Spleen (tissue), 11 donors: ENCODE results near the gene DAB1. TPM values are rescaled to one million over a fixed set of nuclear protein-coding genes. Genes with fewer than 3 reads are reported as not detected.

Experiments used
- DNase-seq: peaks from one replicate; pipeline ENCODE4 v3.0.0-alpha.2; 2020
- H3K27ac ChIP-seq, 8 donors: fragments of 200-600 bp; sonication (generic) in 7 of 8; 1 replicate in 4 of 8; 2 replicates in 4 of 8; pipeline versions ENCODE4 v1.5.0 to v1.8.0; 2016 to 2021; ENCODE audit warnings: inconsistent platforms in 4 of 8, mild to moderate bottlenecking in 4 of 8, moderate library complexity in 1 of 8
- H3K27me3 ChIP-seq, 7 donors: fragments of 200-600 bp; sonication (generic) in 6 of 7; replicated peaks in 1 of 7; 1 replicate in 4 of 7; 2 replicates in 3 of 7; pipeline versions ENCODE4 v1.5.0 to v1.8.0; 2016 to 2021; ENCODE audit warnings: inconsistent platforms in 3 of 7, mild to moderate bottlenecking in 1 of 7
- H3K36me3 ChIP-seq, 6 donors: fragments of 200-600 bp; sonication (generic) in 5 of 6; 1 replicate in 4 of 6; 2 replicates in 2 of 6; pipeline versions ENCODE4 v1.5.0 to v1.8.0; 2016 to 2021; ENCODE audit warnings: inconsistent platforms in 2 of 6
- H3K4me1 ChIP-seq, 6 donors: fragments of 200-600 bp; sonication (generic) in 5 of 6; 1 replicate in 3 of 6; 2 replicates in 3 of 6; pipeline versions ENCODE4 v1.5.0 to v1.8.0; 2016 to 2021; ENCODE audit warnings: inconsistent platforms in 3 of 6
- H3K4me3 ChIP-seq, 8 donors: fragments of 200-600 bp; sonication (generic) in 7 of 8; 1 replicate in 4 of 8; 2 replicates in 4 of 8; pipeline versions ENCODE4 v1.5.0 to v1.8.0; 2016 to 2021; ENCODE audit warnings: inconsistent platforms in 4 of 8, mild to moderate bottlenecking in 4 of 8, moderate library complexity in 2 of 8
- H3K9me3 ChIP-seq, 8 donors: fragments of 200-600 bp; sonication (generic) in 7 of 8; 1 replicate in 4 of 8; 2 replicates in 4 of 8; pipeline versions ENCODE4 v1.5.0 to v1.8.0; 2016 to 2021; ENCODE audit warnings: inconsistent platforms in 4 of 8
- POLR2A ChIP-seq, 3 donors: fragments of 450-650 bp; IDR thresholded peaks; one replicate each; pipeline ENCODE4 v1.5.1; 2017; ENCODE audit warnings: antibody characterized with exemption in 3 of 3, mild to moderate bottlenecking in 1 of 3
- POLR2AphosphoS5 ChIP-seq, 3 donors: sonication (generic); formaldehyde crosslinking; IDR thresholded peaks; one replicate each; pipeline ENCODE4 v1.5.1; 2017; ENCODE audit warnings: antibody characterized with exemption in 3 of 3
- WGBS, 5 donors: extraction: QIAGEN DNeasy Blood & Tissue Kit in 3 of 5; methylation state at CpG; one replicate each; pipeline versions ENCODE4 v1.1.5 to v1.1.7; 2013 to 2018; 5-methylcytosine and 5-hydroxymethylcytosine counted together
- intact Hi-C: fragments of 100-400 bp; cut with DNase I; formaldehyde crosslinking; loops from one replicate; pipeline ENCODE4 v1.15.0; 2023; ENCODE audit warnings: low total_unique reads
- polyA plus RNA-seq, 3 donors: library from polyadenylated mRNA; stranded (reverse); fragments of 200-250 nt; gene quantifications; one replicate each; pipeline ENCODE4 v1.2.1, GENCODE V29; 2013
- total RNA-seq, 7 donors: library from RNA; depleted of rRNA in 3 of 7; stranded (reverse); fragments of >200 nt in 3 of 7; fragmentation: NEBNext Ultra II Directional in 4 of 7; extraction: Animal tissue kit (Norgen Biotek cat#: 25700) in 4 of 7; gene quantifications; one replicate each; pipeline versions ENCODE4 v1.1.0 to v1.2.1, GENCODE V29; 2016 to 2021
- TF ChIP-seq, protein P1 (sequence below), 11 experiments: fragments of 200-600 bp in 7 of 11; fragments of 450-650 bp in 4 of 11; sonication (generic) in 4 of 11; IDR thresholded peaks in 8 of 11; conservative IDR thresholded peaks in 3 of 11; 1 replicate in 7 of 11; 2 replicates in 4 of 11; pipeline versions ENCODE4 v1.4.0 to v1.8.0; 2016 to 2021; ENCODE audit warnings: antibody characterized with exemption in 11 of 11, inconsistent platforms in 4 of 11, mild to moderate bottlenecking in 1 of 11
- donor health status: healthy with polysubstance abuse.
- donor health status: DM: no; HTN: no; CAD: no; lungs with moderate emphysema.
- donor health status: DM: no; HTN: no; CAD: no.
- donor health status: Bipolar disorder and iron deficiency.
- donor health status: healthy.
- donor health status: DM: no; HTN: no; CAD: no.
- donor health status: DM: yes; HTN: yes; CAD: no.

The DAB1 gene
- total and polyA plus RNA-seq, 10 donors, result 0.03 to 0.70 (median 0.26) TPM; not detected in 1

GRCh38 chr1:56983484-56983883 is 440.4 kb downstream of the DAB1 start:
- Histone ChIP-seq H3K27ac (no peak overlapping the region), H3K9me3 (no peaks in the 10 kb centered on the region), H3K36me3 (no peaks in the 10 kb centered on the region), H3K4me1 (no peaks in the 10 kb centered on the region), H3K4me3 (no peak overlapping the region), H3K27me3 (no peaks in the 10 kb centered on the region)
- intact Hi-C loops, result no loop called here
- WGBS, 5 donors, result 63 to 79% (median 76%) methylated on average over 5 to 6 of the region's 6 CpGs
- no peak for TF ChIP-seq POLR2A (IDR thresholded peaks at IDR 0.05)
- TF ChIP-seq, protein P1, sequence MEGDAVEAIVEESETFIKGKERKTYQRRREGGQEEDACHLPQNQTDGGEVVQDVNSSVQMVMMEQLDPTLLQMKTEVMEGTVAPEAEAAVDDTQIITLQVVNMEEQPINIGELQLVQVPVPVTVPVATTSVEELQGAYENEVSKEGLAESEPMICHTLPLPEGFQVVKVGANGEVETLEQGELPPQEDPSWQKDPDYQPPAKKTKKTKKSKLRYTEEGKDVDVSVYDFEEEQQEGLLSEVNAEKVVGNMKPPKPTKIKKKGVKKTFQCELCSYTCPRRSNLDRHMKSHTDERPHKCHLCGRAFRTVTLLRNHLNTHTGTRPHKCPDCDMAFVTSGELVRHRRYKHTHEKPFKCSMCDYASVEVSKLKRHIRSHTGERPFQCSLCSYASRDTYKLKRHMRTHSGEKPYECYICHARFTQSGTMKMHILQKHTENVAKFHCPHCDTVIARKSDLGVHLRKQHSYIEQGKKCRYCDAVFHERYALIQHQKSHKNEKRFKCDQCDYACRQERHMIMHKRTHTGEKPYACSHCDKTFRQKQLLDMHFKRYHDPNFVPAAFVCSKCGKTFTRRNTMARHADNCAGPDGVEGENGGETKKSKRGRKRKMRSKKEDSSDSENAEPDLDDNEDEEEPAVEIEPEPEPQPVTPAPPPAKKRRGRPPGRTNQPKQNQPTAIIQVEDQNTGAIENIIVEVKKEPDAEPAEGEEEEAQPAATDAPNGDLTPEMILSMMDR (IDR thresholded peaks at IDR 0.05 in 8 of 11, conservative IDR thresholded peaks at IDR 0.05 in 3 of 11), result no peak
- no peak for TF ChIP-seq POLR2AphosphoS5 (IDR thresholded peaks at IDR 0.05)
- DNase-seq, result no peak

- peaks cover 0 to 7% (median 0%) of the 10 kb centered on the region in 7 donors for H3K27me3 ChIP-seq
- no peaks in the 10 kb centered on the region for H3K9me3 ChIP-seq
- intact Hi-C loops, result no loop called here
- H3K36me3 ChIP-seq, result no peaks in the 10 kb centered on the region
- DNase-seq, result no peak
- TF ChIP-seq, protein P1 (IDR thresholded peaks at IDR 0.05 in 8 of 11, conservative IDR thresholded peaks at IDR 0.05 in 3 of 11), result no peak
- TF ChIP-seq POLR2A (IDR thresholded peaks at IDR 0.05), result no peak
- TF ChIP-seq POLR2AphosphoS5 (IDR thresholded peaks at IDR 0.05), result no peak
- no peaks in the 10 kb centered on the region for H3K4me1 ChIP-seq
- H3K4me3 ChIP-seq, result no peak overlapping the region
- H3K27ac ChIP-seq, result no peak overlapping the region
- 37 to 52% (median 42%) methylated on average over 4 of the region's 4 CpGs for WGBS, 5 donors
These were observed 443.7 kb downstream of the DAB1 start for GRCh38 chr1:56979986-56980755.

DNA sequence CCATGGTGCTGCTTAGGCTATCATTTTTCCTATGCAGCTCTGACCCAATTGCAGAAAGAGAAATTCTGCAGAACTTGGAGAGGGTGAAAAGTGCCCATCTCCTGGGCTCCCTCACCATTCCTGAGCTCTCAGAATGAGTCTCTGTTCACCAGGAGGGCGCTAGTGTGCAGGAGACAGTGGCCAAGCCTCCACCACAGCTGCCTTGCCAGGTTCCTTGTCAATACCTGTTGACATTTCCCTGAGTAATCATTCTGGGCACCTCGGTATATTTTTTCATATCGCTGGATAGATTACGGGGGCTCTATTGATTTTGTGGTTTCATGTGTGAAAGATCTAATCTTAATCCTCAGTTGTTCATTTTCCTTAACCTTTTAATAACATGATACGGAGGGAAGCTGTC is 445.0 kb downstream of the DAB1 start:
- WGBS, 5 donors, result 82 to 89% (median 87%) methylated on average over 5 of the region's 5 CpGs
- Histone ChIP-seq H3K27me3 (peaks cover 0 to 7% (median 0%) of the 10 kb centered on the region in 7 donors), H3K9me3 (no peaks in the 10 kb centered on the region), H3K36me3 (no peaks in the 10 kb centered on the region), H3K4me1 (no peaks in the 10 kb centered on the region), H3K4me3 (no peak overlapping the region), H3K27ac (no peak overlapping the region)
- no peak for TF ChIP-seq POLR2AphosphoS5 (IDR thresholded peaks at IDR 0.05)
- TF ChIP-seq, protein P1 (IDR thresholded peaks at IDR 0.05 in 8 of 11, conservative IDR thresholded peaks at IDR 0.05 in 3 of 11), result no peak
- DNase-seq, result no peak
- intact Hi-C loops, result no loop called here

GRCh38 chr1:56977910-56978309 is 445.9 kb downstream of the DAB1 start:
- Histone ChIP-seq H3K27me3 (peaks cover 0 to 7% (median 0%) of the 10 kb centered on the region in 7 donors), H3K4me3 (no peak overlapping the region), H3K9me3 (no peaks in the 10 kb centered on the region), H3K27ac (no peak overlapping the region), H3K4me1 (no peaks in the 10 kb centered on the region), H3K36me3 (no peaks in the 10 kb centered on the region)
- DNase-seq, result no peak
- TF ChIP-seq POLR2AphosphoS5 (IDR thresholded peaks at IDR 0.05) (no peak), POLR2A (IDR thresholded peaks at IDR 0.05) (no peak)
- TF ChIP-seq, protein P1 (IDR thresholded peaks at IDR 0.05 in 8 of 11, conservative IDR thresholded peaks at IDR 0.05 in 3 of 11), result no peak
- 61 to 73% (median 70%) methylated on average over 4 of the region's 4 CpGs for WGBS, 5 donors
- intact Hi-C loops, result no loop called here
